HepG2 (cell line): Measurements from ENCODE around the gene CALN1.

Experiments used
- ARID3A ChIP-seq: IDR thresholded peaks from 2 replicates; pipeline ENCODE4 v1.6.1; 2012; ENCODE audit warnings: low read depth, low read length, improper control_type of control experiment
- USF2 ChIP-seq, 2 experiments: sonication (generic) in 1 of 2; formaldehyde crosslinking in 1 of 2; IDR thresholded peaks; 2 replicates each; pipeline versions ENCODE4 v1.5.1 to v1.6.1; 2011 to 2020; ENCODE audit warnings: borderline replicate concordance in 1 of 2, low read depth in 1 of 2, low read length in 1 of 2, mild to moderate bottlenecking in 1 of 2, missing genetic modification reagents in 1 of 2, moderate library complexity in 1 of 2

- TF ChIP-seq ARID3A, result no peak
- TF ChIP-seq USF2 (IDR thresholded peaks at IDR 0.05; ENCODE audit: low read depth, low read length), result no peak
- TF ChIP-seq USF2 (CRISPR knock-in tag; IDR thresholded peaks at IDR 0.05; ENCODE audit: borderline replicate concordance), result no peak
These were observed 201.0 kb downstream of the CALN1 start for GRCh38 chr7:72211175-72211574.
